Anterior cingulate cortex (tissue), 58 donors: Measurements from ENCODE around the gene USP17L17.
"Not testable (repeated sequence)": the region's sequence is repeated elsewhere in the genome, so short reads cannot be mapped to it uniquely, and the experiment has no call there.

ENCODE experiments used
- DNase-seq, 58 donors: peaks; one replicate each; lab custom pipeline; 2025; lab: John Stamatoyannopoulos, UW

The USP17L17 gene, protein sequence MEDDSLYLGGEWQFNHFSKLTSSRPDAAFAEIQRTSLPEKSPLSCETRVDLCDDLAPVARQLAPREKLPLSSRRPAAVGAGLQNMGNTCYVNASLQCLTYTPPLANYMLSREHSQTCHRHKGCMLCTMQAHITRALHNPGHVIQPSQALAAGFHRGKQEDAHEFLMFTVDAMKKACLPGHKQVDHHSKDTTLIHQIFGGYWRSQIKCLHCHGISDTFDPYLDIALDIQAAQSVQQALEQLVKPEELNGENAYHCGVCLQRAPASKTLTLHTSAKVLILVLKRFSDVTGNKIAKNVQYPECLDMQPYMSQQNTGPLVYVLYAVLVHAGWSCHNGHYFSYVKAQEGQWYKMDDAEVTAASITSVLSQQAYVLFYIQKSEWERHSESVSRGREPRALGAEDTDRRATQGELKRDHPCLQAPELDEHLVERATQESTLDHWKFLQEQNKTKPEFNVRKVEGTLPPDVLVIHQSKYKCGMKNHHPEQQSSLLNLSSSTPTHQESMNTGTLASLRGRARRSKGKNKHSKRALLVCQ

DNA sequence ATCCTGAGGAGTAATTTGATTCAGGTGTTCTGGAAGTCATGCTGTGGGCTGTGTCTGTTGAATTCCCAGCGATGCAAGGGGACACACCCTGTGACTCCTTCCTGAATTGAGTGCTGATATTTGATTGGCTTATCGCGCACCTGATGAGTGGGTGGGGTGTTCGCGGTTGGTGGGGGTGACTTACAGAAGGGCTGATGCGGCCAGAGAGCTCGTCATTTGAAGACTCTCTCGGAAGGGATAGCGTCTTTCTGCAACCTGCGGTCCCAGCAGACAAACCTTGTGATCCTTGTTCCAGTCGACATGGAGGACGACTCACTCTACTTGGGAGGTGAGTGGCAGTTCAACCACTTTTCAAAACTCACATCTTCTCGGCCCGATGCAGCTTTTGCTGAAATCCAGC is at the start of gene USP17L17:
USP17L17 (plus strand) TSS at position 301 of the 400 bp plus-strand sequence; CDS start at position 301, 0 bp downstream.
- not testable (repeated sequence) for DNase-seq

DNA sequence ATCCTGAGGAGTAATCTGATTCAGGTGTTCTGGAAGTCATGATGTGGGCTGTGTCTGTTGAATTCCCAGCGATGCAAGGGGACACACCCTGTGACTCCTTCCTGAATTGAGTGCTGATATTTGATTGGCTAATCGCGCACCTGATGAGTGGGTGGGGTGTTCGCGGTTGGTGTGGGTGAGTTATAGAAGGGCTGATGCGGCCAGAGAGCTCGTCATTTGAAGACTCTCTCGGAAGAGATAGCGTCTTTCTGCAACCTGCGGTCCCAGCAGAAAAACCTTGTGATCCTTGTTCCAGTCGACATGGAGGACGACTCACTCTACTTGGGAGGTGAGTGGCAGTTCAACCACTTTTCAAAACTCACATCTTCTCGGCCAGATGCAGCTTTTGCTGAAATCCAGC is 33.3 kb upstream of the USP17L17 start, which contains the start of gene USP17L10:
USP17L10 (plus strand) TSS at position 301 of the 400 bp plus-strand sequence; CDS start at position 301, 0 bp downstream.
- DNase-seq: not testable (repeated sequence)

DNA sequence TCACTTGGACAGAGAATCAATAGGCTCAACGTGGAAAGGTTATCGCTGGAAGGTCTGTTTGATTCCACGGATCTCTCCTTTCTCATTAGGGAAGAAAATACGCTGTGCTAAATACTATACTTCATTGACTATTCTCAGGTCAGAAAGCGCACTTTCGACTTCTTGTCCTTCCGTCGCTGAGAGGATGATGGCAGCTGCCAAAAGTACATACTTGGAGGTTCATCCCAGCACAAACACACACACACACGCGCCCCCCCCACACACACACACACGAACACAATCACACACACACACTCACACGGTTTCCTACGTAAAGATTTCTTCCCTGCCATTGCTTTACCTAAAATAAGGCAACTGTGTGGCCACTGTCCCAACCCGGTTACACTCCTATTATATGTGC is 29.0 kb upstream of the USP17L17 start:
- DNase-seq: not testable (repeated sequence)

DNA sequence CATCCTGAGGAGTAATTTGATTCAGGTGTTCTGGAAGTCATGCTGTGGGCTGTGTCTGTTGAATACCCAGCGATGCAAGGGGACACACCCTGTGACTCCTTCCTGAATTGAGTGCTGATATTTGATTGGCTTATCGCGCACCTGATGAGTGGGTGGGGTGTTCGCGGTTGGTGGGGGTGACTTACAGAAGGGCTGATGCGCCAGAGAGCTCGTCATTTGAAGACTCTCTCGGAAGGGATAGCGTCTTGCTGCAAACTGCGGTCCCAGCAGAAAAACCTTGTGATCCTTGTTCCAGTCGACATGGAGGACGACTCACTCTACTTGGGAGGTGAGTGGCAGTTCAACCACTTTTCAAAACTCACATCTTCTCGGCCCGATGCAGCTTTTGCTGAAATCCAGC is 28.6 kb upstream of the USP17L17 start, which contains the start of gene USP17L11:
USP17L11 (plus strand) TSS at position 301 of the 400 bp plus-strand sequence; CDS start at position 301, 0 bp downstream.
- DNase-seq: not testable (repeated sequence)

DNA sequence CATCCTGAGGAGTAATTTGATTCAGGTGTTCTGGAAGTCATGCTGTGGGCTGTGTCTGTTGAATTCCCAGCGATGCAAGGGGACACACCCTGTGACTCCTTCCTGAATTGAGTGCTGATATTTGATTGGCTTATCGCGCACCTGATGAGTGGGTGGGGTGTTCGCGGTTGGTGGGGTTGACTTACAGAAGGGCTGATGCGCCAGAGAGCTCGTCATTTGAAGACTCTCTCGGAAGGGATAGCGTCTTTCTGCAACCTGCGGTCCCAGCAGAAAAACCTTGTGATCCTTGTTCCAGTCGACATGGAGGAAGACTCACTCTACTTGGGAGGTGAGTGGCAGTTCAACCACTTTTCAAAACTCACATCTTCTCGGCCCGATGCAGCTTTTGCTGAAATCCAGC is 23.8 kb upstream of the USP17L17 start, which contains the start of gene USP17L12:
USP17L12 (plus strand) TSS at position 301 of the 400 bp plus-strand sequence; CDS start at position 301, 0 bp downstream.
- DNase-seq: not testable (repeated sequence)

DNA sequence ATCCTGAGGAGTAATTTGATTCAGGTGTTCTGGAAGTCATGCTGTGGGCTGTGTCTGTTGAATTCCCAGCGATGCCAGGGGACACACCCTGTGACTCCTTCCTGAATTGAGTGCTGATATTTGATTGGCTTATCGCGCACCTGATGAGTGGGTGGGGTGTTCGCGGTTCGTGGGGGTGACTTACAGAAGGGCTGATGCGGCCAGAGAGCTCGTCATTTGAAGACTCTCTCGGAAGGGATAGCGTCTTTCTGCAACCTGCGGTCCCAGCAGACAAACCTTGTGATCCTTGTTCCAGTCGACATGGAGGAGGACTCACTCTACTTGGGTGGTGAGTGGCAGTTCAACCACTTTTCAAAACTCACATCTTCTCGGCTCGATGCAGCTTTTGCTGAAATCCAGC is 19.1 kb upstream of the USP17L17 start, which contains the start of gene USP17L13:
USP17L13 (plus strand) TSS at position 301 of the 400 bp plus-strand sequence; CDS start at position 301, 0 bp downstream.
- DNase-seq: not testable (repeated sequence)

DNA sequence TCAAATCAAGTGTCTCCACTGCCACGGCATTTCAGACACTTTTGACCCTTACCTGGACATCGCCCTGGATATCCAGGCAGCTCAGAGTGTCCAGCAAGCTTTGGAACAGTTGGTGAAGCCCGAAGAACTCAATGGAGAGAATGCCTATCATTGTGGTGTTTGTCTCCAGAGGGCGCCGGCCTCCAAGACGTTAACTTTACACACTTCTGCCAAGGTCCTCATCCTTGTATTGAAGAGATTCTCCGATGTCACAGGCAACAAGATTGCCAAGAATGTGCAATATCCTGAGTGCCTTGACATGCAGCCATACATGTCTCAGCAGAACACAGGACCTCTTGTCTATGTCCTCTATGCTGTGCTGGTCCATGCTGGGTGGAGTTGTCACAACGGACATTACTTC is 13.4 kb upstream of the USP17L17 start:
- DNase-seq: not testable (repeated sequence)

DNA sequence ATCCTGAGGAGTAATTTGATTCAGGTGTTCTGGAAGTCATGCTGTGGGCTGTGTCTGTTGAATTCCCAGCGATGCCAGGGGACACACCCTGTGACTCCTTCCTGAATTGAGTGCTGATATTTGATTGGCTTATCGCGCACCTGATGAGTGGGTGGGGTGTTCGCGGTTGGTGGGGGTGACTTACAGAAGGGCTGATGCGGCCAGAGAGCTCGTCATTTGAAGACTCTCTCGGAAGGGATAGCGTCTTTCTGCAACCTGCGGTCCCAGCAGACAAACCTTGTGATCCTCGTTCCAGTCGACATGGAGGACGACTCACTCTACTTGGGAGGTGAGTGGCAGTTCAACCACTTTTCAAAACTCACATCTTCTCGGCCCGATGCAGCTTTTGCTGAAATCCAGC is 9.6 kb upstream of the USP17L17 start, which contains the start of gene USP17L15:
USP17L15 (plus strand) TSS at position 301 of the 400 bp plus-strand sequence; CDS start at position 301, 0 bp downstream.
- DNase-seq: not testable (repeated sequence)

DNA sequence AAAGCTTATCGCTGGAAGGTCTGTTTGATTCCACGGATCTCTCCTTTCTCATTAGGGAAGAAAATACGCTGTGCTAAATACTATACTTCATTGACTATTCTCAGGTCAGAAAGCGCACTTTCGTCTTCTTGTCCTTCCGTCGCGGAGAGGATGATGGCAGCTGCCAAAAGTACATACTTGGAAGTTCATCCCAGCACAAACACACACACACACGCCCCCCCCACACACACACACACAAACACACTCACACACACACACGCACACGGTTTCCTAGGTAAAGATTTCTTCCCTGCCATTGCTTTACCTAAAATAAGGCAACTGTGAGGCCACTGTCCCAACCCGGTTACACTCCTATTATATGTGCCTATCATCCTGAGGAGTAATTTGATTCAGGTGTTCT is 5.2 kb upstream of the USP17L17 start:
- not testable (repeated sequence) for DNase-seq

DNA sequence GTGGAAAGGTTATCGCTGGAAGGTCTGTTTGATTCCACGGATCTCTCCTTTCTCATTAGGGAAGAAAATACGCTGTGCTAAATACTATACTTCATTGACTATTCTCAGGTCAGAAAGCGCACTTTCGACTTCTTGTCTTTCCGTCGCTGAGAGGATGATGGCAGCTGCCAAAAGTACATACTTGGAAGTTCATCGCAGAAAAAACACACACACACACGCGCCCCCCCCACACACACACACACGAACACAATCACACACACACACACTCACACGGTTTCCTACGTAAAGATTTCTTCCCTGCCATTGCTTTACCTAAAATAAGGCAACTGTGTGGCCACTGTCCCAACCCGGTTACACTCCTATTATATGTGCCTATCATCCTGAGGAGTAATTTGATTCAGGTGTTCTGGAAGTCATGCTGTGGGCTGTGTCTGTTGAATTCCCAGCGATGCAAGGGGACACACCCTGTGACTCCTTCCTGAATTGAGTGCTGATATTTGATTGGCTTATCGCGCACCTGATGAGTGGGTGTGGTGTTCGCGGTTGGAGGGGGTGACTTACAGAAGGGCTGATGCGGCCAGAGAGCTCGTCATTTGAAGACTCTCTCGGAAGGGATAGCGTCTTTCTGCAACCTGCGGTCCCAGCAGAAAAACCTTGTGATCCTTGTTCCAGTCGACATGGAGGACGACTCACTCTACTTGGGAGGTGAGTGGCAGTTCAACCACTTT is 4.4 kb downstream of the USP17L17 start, which contains the start of gene USP17L18:
USP17L18 (plus strand) TSS at position 678 of the 728 bp plus-strand sequence; CDS start at position 678, 0 bp downstream.
- DNase-seq: not testable (repeated sequence)

DNA sequence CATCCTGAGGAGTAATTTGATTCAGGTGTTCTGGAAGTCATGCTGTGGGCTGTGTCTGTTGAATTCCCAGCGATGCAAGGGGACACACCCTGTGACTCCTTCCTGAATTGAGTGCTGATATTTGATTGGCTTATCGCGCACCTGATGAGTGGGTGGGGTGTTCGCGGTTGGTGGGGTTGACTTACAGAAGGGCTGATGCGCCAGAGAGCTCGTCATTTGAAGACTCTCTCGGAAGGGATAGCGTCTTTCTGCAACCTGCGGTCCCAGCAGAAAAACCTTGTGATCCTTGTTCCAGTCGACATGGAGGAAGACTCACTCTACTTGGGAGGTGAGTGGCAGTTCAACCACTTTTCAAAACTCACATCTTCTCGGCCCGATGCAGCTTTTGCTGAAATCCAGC is 9.4 kb downstream of the USP17L17 start, which contains the start of gene USP17L19:
USP17L19 (plus strand) TSS at position 301 of the 400 bp plus-strand sequence; CDS start at position 301, 0 bp downstream.
- not testable (repeated sequence) for DNase-seq

DNA sequence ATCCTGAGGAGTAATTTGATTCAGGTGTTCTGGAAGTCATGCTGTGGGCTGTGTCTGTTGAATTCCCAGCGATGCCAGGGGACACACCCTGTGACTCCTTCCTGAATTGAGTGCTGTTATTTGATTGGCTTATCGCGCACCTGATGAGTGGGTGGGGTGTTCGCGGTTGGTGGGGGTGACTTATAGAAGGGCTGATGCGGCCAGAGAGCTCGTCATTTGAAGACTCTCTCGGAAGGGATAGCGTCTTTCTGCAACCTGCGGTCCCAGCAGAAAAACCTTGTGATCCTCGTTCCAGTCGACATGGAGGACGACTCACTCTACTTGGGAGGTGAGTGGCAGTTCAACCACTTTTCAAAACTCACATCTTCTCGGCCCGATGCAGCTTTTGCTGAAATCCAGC is 14.1 kb downstream of the USP17L17 start, which contains the start of gene USP17L20:
USP17L20 (plus strand) TSS at position 301 of the 400 bp plus-strand sequence; CDS start at position 301, 0 bp downstream.
- DNase-seq: not testable (repeated sequence)

DNA sequence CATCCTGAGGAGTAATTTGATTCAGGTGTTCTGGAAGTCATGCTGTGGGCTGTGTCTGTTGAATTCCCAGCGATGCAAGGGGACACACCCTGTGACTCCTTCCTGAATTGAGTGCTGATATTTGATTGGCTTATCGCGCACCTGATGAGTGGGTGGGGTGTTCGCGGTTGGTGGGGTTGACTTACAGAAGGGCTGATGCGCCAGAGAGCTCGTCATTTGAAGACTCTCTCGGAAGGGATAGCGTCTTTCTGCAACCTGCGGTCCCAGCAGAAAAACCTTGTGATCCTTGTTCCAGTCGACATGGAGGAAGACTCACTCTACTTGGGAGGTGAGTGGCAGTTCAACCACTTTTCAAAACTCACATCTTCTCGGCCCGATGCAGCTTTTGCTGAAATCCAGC is 18.9 kb downstream of the USP17L17 start, which contains the start of gene USP17L21:
USP17L21 (plus strand) TSS at position 301 of the 400 bp plus-strand sequence; CDS start at position 301, 0 bp downstream.
- DNase-seq: not testable (repeated sequence)

DNA sequence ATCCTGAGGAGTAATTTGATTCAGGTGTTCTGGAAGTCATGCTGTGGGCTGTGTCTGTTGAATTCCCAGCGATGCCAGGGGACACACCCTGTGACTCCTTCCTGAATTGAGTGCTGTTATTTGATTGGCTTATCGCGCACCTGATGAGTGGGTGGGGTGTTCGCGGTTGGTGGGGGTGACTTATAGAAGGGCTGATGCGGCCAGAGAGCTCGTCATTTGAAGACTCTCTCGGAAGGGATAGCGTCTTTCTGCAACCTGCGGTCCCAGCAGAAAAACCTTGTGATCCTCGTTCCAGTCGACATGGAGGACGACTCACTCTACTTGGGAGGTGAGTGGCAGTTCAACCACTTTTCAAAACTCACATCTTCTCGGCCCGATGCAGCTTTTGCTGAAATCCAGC is 23.6 kb downstream of the USP17L17 start, which contains the start of gene USP17L22:
USP17L22 (plus strand) TSS at position 301 of the 400 bp plus-strand sequence; CDS start at position 301, 0 bp downstream.
- not testable (repeated sequence) for DNase-seq

DNA sequence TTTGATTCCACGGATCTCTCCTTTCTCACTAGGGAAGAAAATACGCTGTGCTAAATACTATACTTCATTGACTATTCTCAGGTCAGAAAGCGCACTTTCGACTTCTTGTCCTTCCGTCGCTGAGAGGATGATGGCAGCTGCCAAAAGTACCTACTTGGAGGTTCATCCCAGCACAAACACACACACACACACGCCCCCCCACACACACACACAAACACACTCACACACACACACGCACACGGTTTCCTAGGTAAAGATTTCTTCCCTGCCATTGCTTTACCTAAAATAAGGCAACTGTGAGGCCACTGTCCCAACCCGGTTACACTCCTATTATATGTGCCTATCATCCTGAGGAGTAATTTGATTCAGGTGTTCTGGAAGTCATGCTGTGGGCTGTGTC is 28.0 kb downstream of the USP17L17 start:
- not testable (repeated sequence) for DNase-seq
